Osteoblast (primary cell): ENCODE results near the gene S100A11. TPM values are rescaled to one million over a fixed set of nuclear protein-coding genes. Genes with fewer than 3 reads are reported as not detected.

Source experiments
- DNase-seq: peaks from one replicate; pipeline ENCODE4 v3.0.0; 2011; ENCODE audit warnings: low spot score, mixed read lengths; ENCODE audit not compliant: insufficient read length; ENCODE audit errors: missing footprints
- H2AFZ ChIP-seq: 2 replicates; pipeline ENCODE4 v1.6.0; 2011; ENCODE audit warnings: mild to moderate bottlenecking, low read length
- H3K27ac ChIP-seq: 2 replicates; pipeline ENCODE4 v1.5.1; 2011; ENCODE audit warnings: mild to moderate bottlenecking, low read depth, low read length, moderate library complexity
- H3K27me3 ChIP-seq: 2 replicates; pipeline ENCODE4 v1.6.0; 2012; ENCODE audit warnings: mild to moderate bottlenecking, control low read depth, inconsistent platforms, low read length, moderate library complexity; ENCODE audit not compliant: insufficient read depth
- H3K36me3 ChIP-seq: 2 replicates; pipeline ENCODE4 v1.5.1; 2011; ENCODE audit warnings: mild to moderate bottlenecking, low read length, control low read depth, moderate library complexity; ENCODE audit not compliant: insufficient read depth
- H3K4me1 ChIP-seq: 2 replicates; pipeline ENCODE4 v1.5.1; 2011; ENCODE audit warnings: mild to moderate bottlenecking, low read length, control low read depth, moderate library complexity; ENCODE audit not compliant: insufficient read depth
- H3K4me2 ChIP-seq: 2 replicates; pipeline ENCODE4 v1.6.0; 2011; ENCODE audit warnings: mild to moderate bottlenecking, low read length; ENCODE audit not compliant: insufficient read depth
- H3K4me3 ChIP-seq: fragments of 200-600 bp; sonication (generic); 3 replicates; pipeline ENCODE4 v1.5.1; 2012; ENCODE audit warnings: mild to moderate bottlenecking, low read length, inconsistent platforms; ENCODE audit not compliant: insufficient read depth
- H3K79me2 ChIP-seq: 2 replicates; pipeline ENCODE4 v1.6.0; 2012; ENCODE audit warnings: mild to moderate bottlenecking, low read length, control low read depth, inconsistent platforms; ENCODE audit not compliant: insufficient read depth
- H3K9me3 ChIP-seq: 2 replicates; pipeline ENCODE4 v1.5.1; 2011; ENCODE audit warnings: low read depth, low read length, control low read depth
- H4K20me1 ChIP-seq: 2 replicates; pipeline ENCODE4 v1.6.0; 2012; ENCODE audit warnings: mild to moderate bottlenecking, low read length, control low read depth; ENCODE audit not compliant: insufficient read depth
- total RNA-seq: library from RNA; depleted of rRNA; stranded (reverse); fragments of >200 nt; gene quantifications from 2 replicates; pipeline ENCODE4 v1.2.3, GENCODE V29; 2012
- TF ChIP-seq, protein P1 (sequence below): IDR thresholded peaks from 2 replicates; pipeline ENCODE4 v1.5.1; 2011; ENCODE audit warnings: mild to moderate bottlenecking, low read depth, low read length, moderate library complexity; ENCODE audit errors: extremely low read depth

The S100A11 gene
- total RNA-seq, 1 donor: 142 TPM

GRCh38 chr1:152061952-152062351 is 25.1 kb upstream of the S100A11 start:
- DNase-seq: no peak
- H3K27ac ChIP-seq: no peak overlapping the region
- H2AFZ ChIP-seq: no peak overlapping the region
- H3K9me3 ChIP-seq: no peaks in the 10 kb centered on the region
- no peak overlapping the region for H3K4me2 ChIP-seq
- H3K79me2 ChIP-seq: no peaks in the 10 kb centered on the region
- H3K36me3 ChIP-seq: no peaks in the 10 kb centered on the region
- peaks cover 28% of the 10 kb centered on the region for H3K27me3 ChIP-seq
- TF ChIP-seq, protein P1, sequence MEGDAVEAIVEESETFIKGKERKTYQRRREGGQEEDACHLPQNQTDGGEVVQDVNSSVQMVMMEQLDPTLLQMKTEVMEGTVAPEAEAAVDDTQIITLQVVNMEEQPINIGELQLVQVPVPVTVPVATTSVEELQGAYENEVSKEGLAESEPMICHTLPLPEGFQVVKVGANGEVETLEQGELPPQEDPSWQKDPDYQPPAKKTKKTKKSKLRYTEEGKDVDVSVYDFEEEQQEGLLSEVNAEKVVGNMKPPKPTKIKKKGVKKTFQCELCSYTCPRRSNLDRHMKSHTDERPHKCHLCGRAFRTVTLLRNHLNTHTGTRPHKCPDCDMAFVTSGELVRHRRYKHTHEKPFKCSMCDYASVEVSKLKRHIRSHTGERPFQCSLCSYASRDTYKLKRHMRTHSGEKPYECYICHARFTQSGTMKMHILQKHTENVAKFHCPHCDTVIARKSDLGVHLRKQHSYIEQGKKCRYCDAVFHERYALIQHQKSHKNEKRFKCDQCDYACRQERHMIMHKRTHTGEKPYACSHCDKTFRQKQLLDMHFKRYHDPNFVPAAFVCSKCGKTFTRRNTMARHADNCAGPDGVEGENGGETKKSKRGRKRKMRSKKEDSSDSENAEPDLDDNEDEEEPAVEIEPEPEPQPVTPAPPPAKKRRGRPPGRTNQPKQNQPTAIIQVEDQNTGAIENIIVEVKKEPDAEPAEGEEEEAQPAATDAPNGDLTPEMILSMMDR: no peak
- no peak overlapping the region for H3K4me3 ChIP-seq
- H4K20me1 ChIP-seq: no peaks in the 10 kb centered on the region
- H3K4me1 ChIP-seq: no peaks in the 10 kb centered on the region

- no peak overlapping the region for H3K4me2 ChIP-seq
- TF ChIP-seq, protein P1: no peak
- H3K9me3 ChIP-seq: no peaks in the 10 kb centered on the region
- no peak overlapping the region for H2AFZ ChIP-seq
- peaks cover 46% of the 10 kb centered on the region for H3K27me3 ChIP-seq
- H3K79me2 ChIP-seq: no peaks in the 10 kb centered on the region
- no peak overlapping the region for H3K27ac ChIP-seq
- H4K20me1 ChIP-seq: no peaks in the 10 kb centered on the region
- no peak for DNase-seq
- no peaks in the 10 kb centered on the region for H3K36me3 ChIP-seq
- H3K4me3 ChIP-seq: no peak overlapping the region
- H3K4me1 ChIP-seq: peaks cover 35% of the 10 kb centered on the region
These were observed 16.6 kb upstream of the S100A11 start for GRCh38 chr1:152053375-152053774.

GRCh38 chr1:152052606-152053005 is 15.8 kb upstream of the S100A11 start:
- TF ChIP-seq, protein P1: peak; percentile 94
- peak; percentile 66 for DNase-seq
- H3K4me2 ChIP-seq: no peak overlapping the region
- H3K4me1 ChIP-seq: peaks cover 43% of the 10 kb centered on the region
- no peaks in the 10 kb centered on the region for H3K79me2 ChIP-seq
- no peak overlapping the region for H3K27ac ChIP-seq
- H3K36me3 ChIP-seq: no peaks in the 10 kb centered on the region
- H3K9me3 ChIP-seq: no peaks in the 10 kb centered on the region
- no peak overlapping the region for H2AFZ ChIP-seq
- no peaks in the 10 kb centered on the region for H4K20me1 ChIP-seq
- H3K27me3 ChIP-seq: peaks cover 40% of the 10 kb centered on the region
- H3K4me3 ChIP-seq: no peak overlapping the region

- Histone ChIP-seq H2AFZ (no peak overlapping the region), H3K4me2 (no peak overlapping the region), H3K9me3 (no peaks in the 10 kb centered on the region), H3K27ac (peak overlapping the region; percentile 11), H3K4me3 (no peak overlapping the region), H3K4me1 (peaks cover 51% of the 10 kb centered on the region), H3K79me2 (no peaks in the 10 kb centered on the region), H3K36me3 (no peaks in the 10 kb centered on the region), H3K27me3 (peaks cover 30% of the 10 kb centered on the region), H4K20me1 (no peaks in the 10 kb centered on the region)
- DNase-seq: no peak
- TF ChIP-seq, protein P1: no peak
These were observed 14.3 kb upstream of the S100A11 start for GRCh38 chr1:152050886-152051675.
